Vagina (tissue), 2 donors: Measurements from ENCODE around the gene MAN1C1. TPM values are rescaled to one million over a fixed set of nuclear protein-coding genes. Genes with fewer than 3 reads are reported as not detected.

Source experiments
- DNase-seq, 2 donors: peaks; one replicate each; pipeline ENCODE4 v3.0.0-alpha.2; 2017; ENCODE audit errors: extremely low spot score in 2 of 2
- H3K27ac ChIP-seq: fragments of 200-600 bp; sonication (generic); one replicate; pipeline ENCODE4 v1.5.1; 2019
- H3K27me3 ChIP-seq: fragments of 200-600 bp; sonication (generic); one replicate; pipeline ENCODE4 v1.5.1; 2019
- H3K36me3 ChIP-seq, 2 donors: fragments of 200-600 bp; sonication (generic); one replicate each; pipeline ENCODE4 v1.5.1; 2017 to 2019
- H3K4me1 ChIP-seq: fragments of 200-600 bp; sonication (generic); one replicate; pipeline ENCODE4 v1.5.1; 2019
- H3K4me3 ChIP-seq, 2 donors: fragments of 200-600 bp; sonication (generic); 1 replicate in 1 of 2; 2 replicates in 1 of 2; pipeline ENCODE4 v1.5.1; 2016 to 2019
- H3K9me3 ChIP-seq: fragments of 200-600 bp; sonication (generic); one replicate; pipeline ENCODE4 v1.5.1; 2019
- POLR2A ChIP-seq, 2 donors: fragments of 450-650 bp; IDR thresholded peaks; one replicate each; pipeline ENCODE4 v1.6.1; 2017; ENCODE audit warnings: antibody characterized with exemption in 2 of 2, mild to moderate bottlenecking in 2 of 2, moderate library complexity in 2 of 2
- POLR2AphosphoS5 ChIP-seq, 2 donors: sonication (generic); formaldehyde crosslinking; IDR thresholded peaks; one replicate each; pipeline ENCODE4 v1.9.0; 2017; ENCODE audit warnings: antibody characterized with exemption in 2 of 2, mild to moderate bottlenecking in 2 of 2, low read depth in 1 of 2; ENCODE audit not compliant: insufficient read depth in 1 of 2
- intact Hi-C: fragments of 100-400 bp; cut with DNase I; formaldehyde crosslinking; loops from one replicate; pipeline ENCODE4 v1.15.1; 2023
- total RNA-seq: library from RNA; depleted of rRNA; stranded (reverse); fragments of >200 nt; gene quantifications from one replicate; pipeline ENCODE4 v1.2.3, GENCODE V29; 2016
- TF ChIP-seq, protein P1 (sequence below), 3 experiments: fragments of 450-650 bp in 2 of 3; fragments of 200-600 bp in 1 of 3; sonication (generic) in 1 of 3; IDR thresholded peaks; one replicate each; pipeline ENCODE4 v1.5.1; 2017 to 2019; ENCODE audit warnings: antibody characterized with exemption in 3 of 3, mild to moderate bottlenecking in 2 of 3, moderate library complexity in 2 of 3

Gene MAN1C1
- total RNA-seq, 1 donor from 2014 or later, result 31.4 TPM

DNA sequence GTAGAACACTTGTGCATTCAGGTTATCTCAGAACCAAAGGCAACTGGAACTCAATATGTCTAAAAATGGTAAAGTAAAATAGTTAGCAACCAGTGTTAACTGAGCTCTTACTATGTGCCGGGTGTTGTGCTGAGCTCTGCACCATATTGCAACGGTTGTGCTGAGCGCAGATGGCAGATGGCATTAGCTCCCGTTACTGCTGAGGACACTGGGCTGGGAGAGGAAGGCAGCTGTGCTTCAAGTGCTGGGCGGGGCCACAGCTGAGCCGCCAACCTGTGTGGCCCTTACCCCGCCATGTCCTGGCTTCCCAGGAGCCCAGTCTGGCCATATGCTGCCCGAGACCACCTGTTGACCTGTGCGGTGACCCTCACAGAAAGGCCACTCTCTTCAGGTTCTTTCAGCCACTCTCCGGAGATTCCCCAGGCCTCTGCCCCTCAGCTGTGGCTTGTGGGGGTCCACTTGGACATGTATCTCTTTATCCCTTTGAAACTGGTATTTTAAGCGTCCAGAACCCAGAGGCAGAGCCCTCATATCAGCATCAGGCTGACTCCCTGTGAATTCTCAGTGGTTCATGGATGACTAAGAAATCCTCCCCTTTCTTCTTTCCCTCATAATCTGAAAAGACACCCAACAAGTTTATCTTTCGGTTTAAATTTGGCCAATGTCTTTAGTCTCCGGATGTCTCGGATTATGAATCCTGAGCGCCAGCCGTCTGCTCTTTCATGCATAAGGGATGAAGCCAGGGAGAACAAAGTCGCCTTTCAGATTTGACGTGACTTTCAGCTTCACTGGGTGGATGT lies 46.8 kb upstream of the MAN1C1 start:
- H3K4me1 ChIP-seq, result peaks cover 51% of the 10 kb centered on the region
- H3K27ac ChIP-seq, result peak overlapping the region; percentile 85

DNA sequence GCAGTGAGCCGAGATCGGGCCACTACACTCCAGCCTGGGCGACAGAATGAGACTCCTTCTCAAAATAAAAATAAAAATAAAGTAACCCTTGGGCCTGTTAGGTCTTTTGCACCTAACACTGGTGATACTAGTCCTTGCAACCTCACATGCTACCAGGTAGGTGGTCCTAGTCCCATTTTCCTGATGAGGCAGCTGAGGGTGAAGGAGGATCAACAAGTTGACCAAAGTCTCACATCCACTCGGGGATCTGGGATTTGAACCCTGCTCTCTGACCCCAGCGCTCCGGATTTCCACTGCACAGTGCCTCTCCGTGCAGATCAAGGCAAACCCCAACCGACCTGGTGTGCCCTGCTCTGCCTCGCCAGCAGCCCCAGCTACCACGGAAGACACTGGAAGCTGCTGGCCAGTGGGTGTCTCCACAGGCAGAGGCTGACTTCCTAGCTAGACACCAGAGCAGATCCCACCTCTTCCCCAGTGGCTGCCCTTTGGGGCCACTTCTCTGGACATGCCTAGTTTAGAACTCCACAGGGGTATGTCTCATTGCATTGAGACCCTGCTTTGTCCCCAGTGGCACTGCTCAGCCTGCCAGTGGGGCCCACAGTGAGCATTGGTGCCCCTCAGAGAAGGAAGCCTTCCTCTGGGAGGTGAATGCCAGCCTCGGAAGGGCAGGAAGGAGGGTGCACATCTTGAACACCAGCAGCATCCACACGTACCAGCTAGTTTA lies 45.6 kb upstream of the MAN1C1 start:
- no peak overlapping the region for H3K4me3 ChIP-seq
- intact Hi-C loops, result no loop called here
- no peaks in the 10 kb centered on the region for H3K9me3 ChIP-seq
- H3K36me3 ChIP-seq, result no peaks in the 10 kb centered on the region
- no peak overlapping the region for H3K27ac ChIP-seq
- H3K27me3 ChIP-seq, result no peaks in the 10 kb centered on the region
- no peak for DNase-seq
- H3K4me1 ChIP-seq, result peaks cover 39% of the 10 kb centered on the region
- TF ChIP-seq, protein P1, sequence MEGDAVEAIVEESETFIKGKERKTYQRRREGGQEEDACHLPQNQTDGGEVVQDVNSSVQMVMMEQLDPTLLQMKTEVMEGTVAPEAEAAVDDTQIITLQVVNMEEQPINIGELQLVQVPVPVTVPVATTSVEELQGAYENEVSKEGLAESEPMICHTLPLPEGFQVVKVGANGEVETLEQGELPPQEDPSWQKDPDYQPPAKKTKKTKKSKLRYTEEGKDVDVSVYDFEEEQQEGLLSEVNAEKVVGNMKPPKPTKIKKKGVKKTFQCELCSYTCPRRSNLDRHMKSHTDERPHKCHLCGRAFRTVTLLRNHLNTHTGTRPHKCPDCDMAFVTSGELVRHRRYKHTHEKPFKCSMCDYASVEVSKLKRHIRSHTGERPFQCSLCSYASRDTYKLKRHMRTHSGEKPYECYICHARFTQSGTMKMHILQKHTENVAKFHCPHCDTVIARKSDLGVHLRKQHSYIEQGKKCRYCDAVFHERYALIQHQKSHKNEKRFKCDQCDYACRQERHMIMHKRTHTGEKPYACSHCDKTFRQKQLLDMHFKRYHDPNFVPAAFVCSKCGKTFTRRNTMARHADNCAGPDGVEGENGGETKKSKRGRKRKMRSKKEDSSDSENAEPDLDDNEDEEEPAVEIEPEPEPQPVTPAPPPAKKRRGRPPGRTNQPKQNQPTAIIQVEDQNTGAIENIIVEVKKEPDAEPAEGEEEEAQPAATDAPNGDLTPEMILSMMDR (IDR thresholded peaks at IDR 0.05), result no peak
- no peak for TF ChIP-seq POLR2A (IDR thresholded peaks at IDR 0.05)
- TF ChIP-seq POLR2AphosphoS5 (IDR thresholded peaks at IDR 0.05; ENCODE audit: insufficient read depth in 1 of 2, low read depth in 1 of 2), result no peak

More for the DNA sequence above, 46.8 kb upstream of the MAN1C1 start:
- Histone ChIP-seq H3K36me3 (peaks cover 0 to 5% of the 10 kb centered on the region in 2 donors), H3K27me3 (no peaks in the 10 kb centered on the region), H3K4me3 (no peak overlapping the region), H3K9me3 (no peaks in the 10 kb centered on the region)
- TF ChIP-seq POLR2A (IDR thresholded peaks at IDR 0.05), result no peak
- no peak for TF ChIP-seq POLR2AphosphoS5 (IDR thresholded peaks at IDR 0.05; ENCODE audit: insufficient read depth in 1 of 2, low read depth in 1 of 2)
- TF ChIP-seq, protein P1 (IDR thresholded peaks at IDR 0.05), result no peak
- intact Hi-C loops, result no loop called here
- no peak for DNase-seq

DNA sequence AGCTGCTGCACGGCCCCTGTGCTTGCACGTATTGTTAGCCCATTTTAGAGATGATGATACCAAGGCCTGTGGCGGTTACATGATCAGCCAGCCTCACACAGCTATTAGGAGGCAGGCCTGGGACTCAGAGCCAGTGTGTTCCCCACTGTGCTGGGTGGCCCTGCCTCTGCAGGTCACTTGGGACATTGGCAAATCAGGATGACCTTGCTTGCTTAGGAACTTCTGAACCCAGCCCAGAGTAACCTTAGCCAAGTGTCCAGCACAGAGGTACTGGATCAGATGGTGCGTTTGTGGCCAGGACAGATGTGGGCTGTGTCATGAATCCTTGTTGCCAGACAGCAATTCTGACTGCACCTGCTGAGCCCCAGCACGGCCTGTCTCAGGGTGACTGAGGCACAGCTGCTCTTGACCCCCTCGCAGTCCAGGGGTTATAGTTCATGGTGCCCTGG lies 45.0 kb upstream of the MAN1C1 start:
- TF ChIP-seq POLR2A (IDR thresholded peaks at IDR 0.05) (no peak), POLR2AphosphoS5 (IDR thresholded peaks at IDR 0.05; ENCODE audit: insufficient read depth in 1 of 2, low read depth in 1 of 2) (no peak)
- TF ChIP-seq, protein P1 (IDR thresholded peaks at IDR 0.05), result no peak
- intact Hi-C loops, result no loop called here
- Histone ChIP-seq H3K27ac (no peak overlapping the region), H3K36me3 (no peaks in the 10 kb centered on the region), H3K9me3 (no peaks in the 10 kb centered on the region), H3K4me1 (peaks cover 33% of the 10 kb centered on the region), H3K4me3 (no peak overlapping the region), H3K27me3 (no peaks in the 10 kb centered on the region)
- no peak for DNase-seq

DNA sequence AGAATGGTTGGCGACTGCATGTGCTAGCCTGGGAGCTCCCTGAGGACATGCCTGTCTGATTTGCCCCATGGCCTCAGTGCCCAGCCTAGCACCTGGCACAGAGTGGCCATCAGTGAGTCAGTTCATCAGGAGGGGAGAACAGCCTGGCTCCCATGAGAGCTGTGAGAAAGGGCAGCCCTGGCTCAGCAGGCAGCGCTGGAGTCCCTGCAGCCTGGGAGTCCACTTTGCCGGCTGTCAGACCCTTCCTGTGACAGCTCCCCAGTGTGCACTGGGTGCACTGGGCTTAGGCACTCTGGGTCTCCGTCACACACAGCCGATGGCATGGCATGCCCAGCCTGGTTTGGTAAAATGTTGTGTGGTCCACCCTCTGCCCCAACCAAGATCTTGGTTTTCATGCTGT lies 44.5 kb upstream of the MAN1C1 start:
- Histone ChIP-seq H3K4me1 (peaks cover 28% of the 10 kb centered on the region), H3K9me3 (no peaks in the 10 kb centered on the region), H3K27me3 (no peaks in the 10 kb centered on the region), H3K36me3 (no peaks in the 10 kb centered on the region), H3K4me3 (no peak overlapping the region), H3K27ac (no peak overlapping the region)
- TF ChIP-seq POLR2AphosphoS5 (IDR thresholded peaks at IDR 0.05; ENCODE audit: insufficient read depth in 1 of 2, low read depth in 1 of 2), result no peak
- no peak for DNase-seq
- intact Hi-C loops, result no loop called here

DNA sequence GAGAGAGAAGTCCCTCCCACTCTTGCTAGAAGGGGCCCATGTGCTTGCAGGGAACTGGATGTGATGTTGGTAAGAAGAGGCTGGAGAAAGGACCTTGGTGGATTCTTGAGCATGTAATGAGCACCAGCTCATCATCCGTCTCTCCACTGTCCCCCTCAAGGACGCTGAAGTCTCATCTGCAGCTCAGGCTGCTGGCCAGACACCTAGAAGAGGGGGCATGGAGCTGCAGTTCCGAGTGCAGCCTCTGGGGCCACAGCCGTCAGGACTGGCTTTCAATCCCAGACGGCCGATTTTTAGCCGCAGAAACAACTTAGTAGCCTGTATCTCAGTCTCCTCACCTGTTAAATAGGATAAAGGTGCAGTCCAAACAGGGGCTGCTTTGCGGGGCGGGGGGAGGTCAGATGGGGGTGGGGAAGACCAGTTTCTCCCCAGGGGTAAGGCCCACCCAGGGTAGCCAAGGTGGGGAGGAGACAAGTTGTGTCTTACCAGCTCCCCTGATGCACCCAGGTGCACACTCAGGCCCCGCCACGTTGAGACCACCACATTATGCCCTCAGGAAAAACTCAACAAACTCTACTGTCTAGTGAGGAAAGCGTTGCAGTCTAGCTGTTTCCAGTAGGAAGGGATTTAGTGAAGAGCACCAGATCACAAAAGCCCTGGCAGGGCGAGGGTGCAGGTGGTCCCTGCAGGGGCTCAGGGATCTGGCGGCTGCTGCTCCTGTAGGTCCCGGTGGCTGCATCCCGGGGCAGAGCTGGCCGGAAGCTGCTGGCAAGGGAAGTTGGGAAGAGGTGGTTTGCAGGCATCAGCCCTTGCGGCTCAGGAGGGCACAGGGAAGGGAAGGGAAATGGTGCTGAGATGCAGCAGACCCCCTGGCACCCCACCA lies 43.6 kb upstream of the MAN1C1 start:
- Histone ChIP-seq H3K36me3 (no peaks in the 10 kb centered on the region), H3K9me3 (no peaks in the 10 kb centered on the region), H3K27ac (no peak overlapping the region), H3K27me3 (no peaks in the 10 kb centered on the region), H3K4me3 (no peak overlapping the region), H3K4me1 (peaks cover 19% of the 10 kb centered on the region)
- no peak for DNase-seq
- no peak for TF ChIP-seq POLR2A (IDR thresholded peaks at IDR 0.05)
- TF ChIP-seq, protein P1 (IDR thresholded peaks at IDR 0.05), result peak in 1 of 3 experiments; percentile 28
- intact Hi-C loops, result no loop called here
